Mucosa of rectum (tissue), 2 donors: Measurements from ENCODE around the gene AMPH.

Source experiments
- H3K27ac ChIP-seq, 2 donors: one replicate each; pipeline ENCODE4 v1.7.0; 2013; ENCODE audit warnings: inconsistent platforms in 2 of 2, low read depth in 2 of 2, low read length in 2 of 2
- H3K27me3 ChIP-seq, 2 donors: one replicate each; pipeline ENCODE4 v1.7.0; 2013; ENCODE audit warnings: low read length in 2 of 2; ENCODE audit not compliant: control insufficient read depth in 2 of 2, insufficient read depth in 2 of 2
- H3K36me3 ChIP-seq, 2 donors: one replicate each; pipeline ENCODE4 v1.7.0; 2013; ENCODE audit warnings: low read length in 2 of 2; ENCODE audit not compliant: control insufficient read depth in 2 of 2, insufficient read depth in 2 of 2
- H3K4me1 ChIP-seq, 2 donors: one replicate each; pipeline ENCODE4 v1.7.0; 2013; ENCODE audit warnings: low read length in 2 of 2, mild to moderate bottlenecking in 1 of 2; ENCODE audit not compliant: control insufficient read depth in 2 of 2, insufficient read depth in 2 of 2
- H3K4me3 ChIP-seq, 2 donors: one replicate each; pipeline ENCODE4 v1.7.0; 2013; ENCODE audit warnings: low read length in 2 of 2
- H3K9ac ChIP-seq, 2 donors: one replicate each; pipeline ENCODE4 v1.7.0; 2013; ENCODE audit warnings: low read length in 2 of 2, low read depth in 1 of 2, mild to moderate bottlenecking in 1 of 2
- H3K9me3 ChIP-seq, 2 donors: one replicate each; pipeline ENCODE4 v1.7.0; 2013; ENCODE audit warnings: low read length in 2 of 2; ENCODE audit not compliant: control insufficient read depth in 2 of 2
- donor health status: healthy.
- donor health status: Normal muscosa, but diverticular disease.

Gene AMPH

DNA sequence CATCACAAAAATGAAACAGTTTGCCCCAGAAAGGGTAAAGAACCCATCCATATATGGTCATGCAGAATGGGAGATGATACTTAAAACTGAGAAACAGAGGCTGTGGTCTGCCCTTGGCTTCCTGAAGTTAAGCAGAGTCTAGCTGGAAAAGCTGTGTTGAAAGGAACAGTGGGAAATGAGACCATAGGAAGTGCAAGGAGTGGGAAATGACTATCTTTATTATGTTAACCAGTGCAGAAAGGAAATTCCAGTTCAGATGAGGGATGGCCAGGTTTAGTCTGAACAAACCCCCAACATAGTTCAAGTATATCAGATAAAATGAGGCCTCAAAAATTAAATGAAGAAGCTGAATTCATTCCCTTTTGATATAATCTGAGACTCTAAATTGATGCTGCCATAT is 245.5 kb downstream of the AMPH start:
- Histone ChIP-seq H3K27me3 (no peaks in the 10 kb centered on the region), H3K4me1 (no peaks in the 10 kb centered on the region), H3K36me3 (no peaks in the 10 kb centered on the region), H3K27ac (no peak overlapping the region), H3K9ac (no peak overlapping the region), H3K9me3 (no peaks in the 10 kb centered on the region), H3K4me3 (no peak overlapping the region)

- Histone ChIP-seq H3K36me3 (no peaks in the 10 kb centered on the region), H3K9me3 (no peaks in the 10 kb centered on the region), H3K9ac (no peak overlapping the region), H3K4me1 (no peaks in the 10 kb centered on the region), H3K27ac (no peak overlapping the region), H3K27me3 (no peaks in the 10 kb centered on the region), H3K4me3 (no peak overlapping the region)
Observed at GRCh38 chr7:38383281-38383680, 247.9 kb downstream of the AMPH start.

GRCh38 chr7:38382684-38383083 is 248.5 kb downstream of the AMPH start:
- no peak overlapping the region for H3K4me3 ChIP-seq
- H3K36me3 ChIP-seq: no peaks in the 10 kb centered on the region
- no peak overlapping the region for H3K9ac ChIP-seq
- H3K9me3 ChIP-seq: no peaks in the 10 kb centered on the region
- no peaks in the 10 kb centered on the region for H3K27me3 ChIP-seq
- no peak overlapping the region for H3K27ac ChIP-seq
- H3K4me1 ChIP-seq: no peaks in the 10 kb centered on the region

DNA sequence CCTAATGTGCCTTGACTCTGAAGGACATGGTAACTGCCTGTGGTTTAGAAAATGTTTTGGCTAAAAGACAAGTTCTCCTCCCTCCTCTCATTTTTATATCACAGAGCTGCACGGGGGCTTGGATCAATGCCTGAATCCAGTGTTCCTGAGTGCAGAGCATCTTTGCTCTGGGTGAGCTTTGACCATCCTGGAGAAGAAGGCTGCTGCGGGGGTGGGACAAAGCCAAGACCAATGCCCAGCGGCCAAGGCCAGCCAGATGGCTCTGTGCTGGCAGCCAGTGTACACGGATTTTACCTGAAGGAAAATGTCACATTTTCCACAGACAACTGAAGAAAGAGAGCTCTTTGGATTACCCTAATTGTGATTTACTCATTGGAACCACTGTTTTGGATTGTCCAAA is 255.7 kb downstream of the AMPH start:
- Histone ChIP-seq H3K9me3 (no peaks in the 10 kb centered on the region), H3K36me3 (no peaks in the 10 kb centered on the region), H3K27me3 (no peaks in the 10 kb centered on the region), H3K4me3 (no peak overlapping the region), H3K27ac (no peak overlapping the region), H3K4me1 (no peaks in the 10 kb centered on the region), H3K9ac (no peak overlapping the region)

DNA sequence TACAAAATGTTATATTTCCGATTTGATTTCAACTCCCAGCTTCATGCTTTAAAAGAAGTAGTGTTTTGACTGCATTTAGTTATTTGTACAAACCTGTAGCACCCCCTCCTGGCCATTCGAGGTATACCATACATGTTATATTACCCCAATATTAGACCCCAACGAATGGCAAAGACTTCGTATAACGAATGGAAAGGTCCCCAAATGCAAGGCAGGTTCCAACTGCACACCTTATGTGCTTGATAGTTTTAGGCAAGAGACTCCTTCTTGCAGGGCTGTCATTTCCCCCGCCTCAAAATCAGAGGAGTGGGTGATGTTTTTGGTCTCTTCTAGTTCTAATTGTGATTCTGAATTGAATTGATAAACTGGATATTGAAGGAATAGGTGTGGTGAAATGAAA is 256.7 kb downstream of the AMPH start:
- Histone ChIP-seq H3K36me3 (no peaks in the 10 kb centered on the region), H3K4me3 (no peak overlapping the region), H3K9me3 (no peaks in the 10 kb centered on the region), H3K4me1 (no peaks in the 10 kb centered on the region), H3K27me3 (no peaks in the 10 kb centered on the region), H3K9ac (no peak overlapping the region), H3K27ac (no peak overlapping the region)

- Histone ChIP-seq H3K36me3 (no peaks in the 10 kb centered on the region), H3K9me3 (no peaks in the 10 kb centered on the region), H3K4me3 (no peak overlapping the region), H3K9ac (no peak overlapping the region), H3K4me1 (no peaks in the 10 kb centered on the region), H3K27me3 (no peaks in the 10 kb centered on the region), H3K27ac (no peak overlapping the region)
Observed at GRCh38 chr7:38373155-38373554, 258.0 kb downstream of the AMPH start.

DNA sequence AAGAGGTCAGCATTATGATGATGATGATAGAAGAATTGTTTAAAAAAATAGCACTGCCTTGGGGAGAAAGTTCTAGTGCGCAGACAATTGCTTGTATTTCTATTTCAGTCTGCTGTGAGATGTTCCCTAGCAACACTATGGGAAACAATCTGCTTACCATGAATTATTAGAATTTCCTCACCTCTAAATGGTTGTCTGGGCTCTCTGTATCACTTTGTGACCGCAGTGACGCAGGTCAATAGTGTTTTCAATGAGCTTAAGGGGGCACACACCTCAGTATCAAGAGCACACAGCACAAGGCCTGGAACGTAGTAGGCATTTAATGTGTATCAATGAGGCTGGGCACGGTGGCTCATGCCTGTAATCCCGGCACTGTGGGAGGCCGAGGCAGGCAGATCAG is 258.9 kb downstream of the AMPH start:
- Histone ChIP-seq H3K27ac (no peak overlapping the region), H3K27me3 (no peaks in the 10 kb centered on the region), H3K9ac (no peak overlapping the region), H3K36me3 (no peaks in the 10 kb centered on the region), H3K9me3 (no peaks in the 10 kb centered on the region), H3K4me1 (no peaks in the 10 kb centered on the region), H3K4me3 (no peak overlapping the region)

DNA sequence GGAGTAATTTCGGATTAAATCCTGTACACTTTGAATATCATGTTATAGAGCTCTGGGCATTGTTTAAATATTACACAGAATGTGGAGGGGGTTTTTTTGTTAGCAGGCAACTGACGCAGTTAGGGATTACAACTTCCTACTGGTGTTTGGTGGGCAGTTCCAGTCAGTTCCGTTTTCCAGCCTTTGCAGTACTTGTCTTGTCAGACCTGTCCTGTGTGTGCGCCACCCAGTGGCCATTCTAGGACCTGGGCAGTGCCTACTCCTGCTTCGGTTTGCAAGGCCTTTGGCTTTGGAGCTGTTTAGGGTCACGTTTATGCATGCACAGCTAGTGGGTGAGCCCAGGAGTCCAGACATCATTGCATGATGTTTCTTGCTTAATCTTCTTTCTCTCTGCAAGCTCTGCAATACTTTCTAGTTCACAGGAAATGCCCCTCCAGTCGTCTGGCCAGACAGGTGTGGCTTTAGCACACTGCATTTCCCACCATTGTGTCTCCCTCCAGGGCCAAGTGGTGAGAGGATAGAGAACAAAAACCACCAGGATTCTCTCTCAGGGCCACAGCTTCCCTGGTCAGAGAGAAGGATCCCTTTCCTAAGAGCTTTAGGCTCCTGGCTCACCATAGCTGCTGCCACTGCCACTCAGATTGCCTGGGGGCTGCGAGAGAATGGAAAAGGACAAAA is 261.2 kb downstream of the AMPH start:
- H3K4me3 ChIP-seq: peak overlapping the region in 1 of 2 donors; percentile 40
- no peak overlapping the region for H3K27ac ChIP-seq
- no peaks in the 10 kb centered on the region for H3K9me3 ChIP-seq
- no peaks in the 10 kb centered on the region for H3K4me1 ChIP-seq
- H3K36me3 ChIP-seq: no peaks in the 10 kb centered on the region
- no peaks in the 10 kb centered on the region for H3K27me3 ChIP-seq
- no peak overlapping the region for H3K9ac ChIP-seq

- no peaks in the 10 kb centered on the region for H3K36me3 ChIP-seq
- H3K27ac ChIP-seq: peak overlapping the region in 1 of 2 donors; percentile 19
- no peaks in the 10 kb centered on the region for H3K4me1 ChIP-seq
- H3K27me3 ChIP-seq: no peaks in the 10 kb centered on the region
- no peak overlapping the region for H3K4me3 ChIP-seq
- H3K9ac ChIP-seq: no peak overlapping the region
- no peaks in the 10 kb centered on the region for H3K9me3 ChIP-seq
Observed at GRCh38 chr7:38368191-38368605, 263.0 kb downstream of the AMPH start.

DNA sequence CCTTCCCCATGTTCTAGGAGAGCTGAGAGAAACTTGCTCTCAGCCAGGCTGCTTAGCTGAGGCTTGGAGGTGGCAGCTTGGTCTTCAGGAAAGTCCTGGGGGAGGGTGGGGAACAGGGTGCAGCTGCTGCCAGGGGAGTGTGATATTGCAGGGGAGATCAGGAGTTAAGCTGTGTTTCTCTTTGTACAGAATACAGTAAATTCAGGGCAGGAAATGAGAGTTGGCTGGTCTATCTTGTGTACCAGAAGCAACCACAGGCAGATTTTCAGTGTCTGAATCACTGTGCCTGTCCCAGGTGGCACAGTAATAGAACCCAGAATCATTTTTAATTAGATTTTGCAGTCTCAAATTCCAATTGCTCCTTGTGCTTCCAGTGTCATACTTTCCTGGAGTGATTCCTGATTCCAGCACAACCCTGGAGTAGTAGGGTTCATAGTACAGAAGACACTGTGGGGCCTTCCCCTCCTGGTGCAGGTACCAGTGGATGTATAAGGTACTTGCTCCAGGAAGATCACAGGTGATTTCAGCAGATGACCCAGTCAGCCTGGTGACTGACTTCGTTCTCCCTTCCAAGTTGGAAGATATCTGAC is 263.8 kb downstream of the AMPH start:
- H3K9ac ChIP-seq: no peak overlapping the region
- H3K4me1 ChIP-seq: no peaks in the 10 kb centered on the region
- H3K27ac ChIP-seq: peak overlapping the region in 1 of 2 donors; percentile 35
- H3K4me3 ChIP-seq: no peak overlapping the region
- H3K27me3 ChIP-seq: no peaks in the 10 kb centered on the region
- no peaks in the 10 kb centered on the region for H3K36me3 ChIP-seq
- no peaks in the 10 kb centered on the region for H3K9me3 ChIP-seq
